Activated T-cell treated with anti-CD3 and anti-CD28 coated beads, Interleukin-2, amount 50 U/mL, for 24 hours (primary cell): ENCODE results near the gene ACTA2.

Experiments
- DNase-seq: peaks from one replicate; pipeline ENCODE4 v3.0.0-alpha.2; 2020
- H3K27ac Mint-ChIP-seq: 2 replicates; pipeline ENCODE4 v1.8.0; 2020; ENCODE audit warnings: mild to moderate bottlenecking, mixed read lengths
- H3K27me3 Mint-ChIP-seq: 2 replicates; pipeline ENCODE4 v1.8.0; 2020; ENCODE audit warnings: mixed read lengths
- H3K36me3 Mint-ChIP-seq: 2 replicates; pipeline ENCODE4 v1.8.0; 2020; ENCODE audit warnings: low read depth, mixed read lengths
- H3K4me1 Mint-ChIP-seq: 2 replicates; pipeline ENCODE4 v1.8.0; 2020; ENCODE audit warnings: low read depth, mixed read lengths
- H3K4me3 Mint-ChIP-seq: 2 replicates; pipeline ENCODE4 v1.8.0; 2020; ENCODE audit warnings: mild to moderate bottlenecking, moderate library complexity, mixed read lengths
- H3K9me3 Mint-ChIP-seq: 2 replicates; pipeline ENCODE4 v1.8.0; 2020; ENCODE audit warnings: mixed read lengths

The ACTA2 gene

GRCh38 chr10:88892222-88892967, 60.2 kb downstream of the ACTA2 start:
- Mint-ChIP-seq H3K9me3 (no peaks in the 10 kb centered on the region), H3K4me3 (no peak overlapping the region), H3K27ac (no peak overlapping the region)

GRCh38 chr10:88890681-88891381, 61.7 kb downstream of the ACTA2 start:
- Mint-ChIP-seq H3K36me3 (peaks cover 22% of the 10 kb centered on the region), H3K27ac (no peak overlapping the region), H3K4me3 (no peak overlapping the region), H3K4me1 (peaks cover 70% of the 10 kb centered on the region), H3K27me3 (no peaks in the 10 kb centered on the region), H3K9me3 (no peaks in the 10 kb centered on the region)
- no peak for DNase-seq

More at GRCh38 chr10:88892222-88892967, 60.2 kb downstream of the ACTA2 start:
- no peak for DNase-seq
- no peaks in the 10 kb centered on the region for H3K27me3 Mint-ChIP-seq
- peaks cover 28% of the 10 kb centered on the region for H3K36me3 Mint-ChIP-seq
- peaks cover 71% of the 10 kb centered on the region for H3K4me1 Mint-ChIP-seq

GRCh38 chr10:88889559-88890337, 62.8 kb downstream of the ACTA2 start:
- H3K4me3 Mint-ChIP-seq, result no peak overlapping the region
- no peak overlapping the region for H3K27ac Mint-ChIP-seq
- H3K4me1 Mint-ChIP-seq, result peaks cover 73% of the 10 kb centered on the region
- no peaks in the 10 kb centered on the region for H3K27me3 Mint-ChIP-seq
- no peaks in the 10 kb centered on the region for H3K9me3 Mint-ChIP-seq
- no peak for DNase-seq
- H3K36me3 Mint-ChIP-seq, result peaks cover 15% of the 10 kb centered on the region

- no peak for DNase-seq
- peaks cover 74% of the 10 kb centered on the region for H3K4me1 Mint-ChIP-seq
- H3K36me3 Mint-ChIP-seq, result peaks cover 9% of the 10 kb centered on the region
- no peak overlapping the region for H3K4me3 Mint-ChIP-seq
- H3K27ac Mint-ChIP-seq, result no peak overlapping the region
- no peaks in the 10 kb centered on the region for H3K27me3 Mint-ChIP-seq
- no peaks in the 10 kb centered on the region for H3K9me3 Mint-ChIP-seq
These were observed 63.6 kb downstream of the ACTA2 start for GRCh38 chr10:88888810-88889445.

- H3K27ac Mint-ChIP-seq, result no peak overlapping the region
- peaks cover 21% of the 10 kb centered on the region for H3K36me3 Mint-ChIP-seq
- no peaks in the 10 kb centered on the region for H3K27me3 Mint-ChIP-seq
- no peak for DNase-seq
- H3K9me3 Mint-ChIP-seq, result no peaks in the 10 kb centered on the region
- peaks cover 85% of the 10 kb centered on the region for H3K4me1 Mint-ChIP-seq
- no peak overlapping the region for H3K4me3 Mint-ChIP-seq
These were observed 66.0 kb downstream of the ACTA2 start for GRCh38 chr10:88886557-88886956.
